H1 (cell line): ENCODE measurements around the gene PEX6. TPM values are rescaled to one million over a fixed set of nuclear protein-coding genes. Genes with fewer than 3 reads are reported as not detected.

Experiments used
- CTCF ChIA-PET: fragments of 300-600 bp; sonication (Branson Sonifier 250); formaldehyde crosslinking; loops from one replicate; lab custom pipeline; 2021; ENCODE audit not compliant: partially characterized antibody; lab: Charles Lee
- POLR2A ChIA-PET: fragments of 300-600 bp; sonication (Branson Sonifier 250); formaldehyde crosslinking; loops from one replicate; lab custom pipeline; 2021; ENCODE audit warnings: inconsistent platforms; ENCODE audit not compliant: partially characterized antibody; lab: Charles Lee
- DNase-seq, 2 experiments: peaks; one replicate each; pipeline versions ENCODE4 v3.0.0 to v3.0.0-alpha.2; 2010 to 2022; ENCODE audit warnings: low spot score in 2 of 2, low read depth in 1 of 2, mixed read lengths in 1 of 2
- FAIRE-seq: peaks from 2 replicates; lab custom pipeline; 2011; peaks lifted over from hg19 to GRCh38; lab: Jason Lieb, UNC
- H2AFZ ChIP-seq: 2 replicates; pipeline ENCODE4 v1.8.1; 2012; ENCODE audit warnings: low read length, inconsistent platforms
- H2AK5ac ChIP-seq: 2 replicates; pipeline ENCODE4 v1.6.1; 2013; ENCODE audit warnings: low read depth, low read length
- H2BK120ac ChIP-seq: replicated peaks from 2 replicates; pipeline ENCODE3; 2013; ENCODE audit warnings: low read depth, low read length, inconsistent platforms
- H2BK12ac ChIP-seq: 2 replicates; pipeline ENCODE4 v1.6.1; 2013; ENCODE audit warnings: low read depth, low read length
- H2BK15ac ChIP-seq: 2 replicates; pipeline ENCODE4 v1.6.1; 2013; ENCODE audit warnings: low read length
- H2BK20ac ChIP-seq: 2 replicates; pipeline ENCODE4 v1.6.1; 2013; ENCODE audit warnings: low read length
- H2BK5ac ChIP-seq: 2 replicates; pipeline ENCODE4 v1.6.1; 2013; ENCODE audit warnings: low read depth, low read length
- H3K14ac ChIP-seq: 2 replicates; pipeline ENCODE4 v1.6.1; 2013; ENCODE audit warnings: inconsistent platforms; ENCODE audit not compliant: insufficient read length
- H3K18ac ChIP-seq: 2 replicates; pipeline ENCODE4 v1.6.1; 2013; ENCODE audit warnings: low read length; ENCODE audit errors: extremely low read depth
- H3K23ac ChIP-seq: 2 replicates; pipeline ENCODE4 v1.6.1; 2013; ENCODE audit warnings: inconsistent platforms; ENCODE audit not compliant: insufficient read length
- H3K23me2 ChIP-seq: 2 replicates; pipeline ENCODE4 v1.6.1; 2013; ENCODE audit warnings: low read depth, low read length
- H3K27ac ChIP-seq: 2 replicates; pipeline ENCODE4 v1.6.1; 2011; ENCODE audit warnings: low read depth, low read length, inconsistent platforms
- H3K27me3 ChIP-seq, 4 experiments: replicated peaks in 1 of 4; 1 replicate in 1 of 4; 2 replicates in 3 of 4; pipeline versions ENCODE4 v1.6.1 to v1.8.1; 2011 to 2013; ENCODE audit warnings: low read length in 3 of 4, mild to moderate bottlenecking in 3 of 4, inconsistent platforms in 2 of 4, mixed read lengths in 2 of 4, moderate library complexity in 1 of 4; ENCODE audit not compliant: control insufficient read depth in 3 of 4, insufficient read depth in 3 of 4; ENCODE audit errors: extremely low read depth in 1 of 4
- H3K36me3 ChIP-seq, 4 experiments: 2 replicates each; pipeline versions ENCODE4 v1.6.1 to v1.8.1; 2011 to 2013; ENCODE audit warnings: mild to moderate bottlenecking in 4 of 4, low read length in 3 of 4, moderate library complexity in 2 of 4, control low read depth in 1 of 4, inconsistent platforms in 1 of 4; ENCODE audit not compliant: insufficient read depth in 4 of 4, control insufficient read depth in 2 of 4
- H3K4ac ChIP-seq: replicated peaks from 2 replicates; pipeline ENCODE3; 2013; ENCODE audit warnings: low read length, low read depth, mixed read lengths, inconsistent platforms; ENCODE audit not compliant: insufficient read length
- H3K4me1 ChIP-seq, 4 experiments: replicated peaks in 1 of 4; 1 replicate in 1 of 4; 2 replicates in 3 of 4; pipeline versions ENCODE4 v1.6.1 to v1.8.1; 2011 to 2013; ENCODE audit warnings: low read length in 3 of 4, inconsistent platforms in 2 of 4, mixed read lengths in 1 of 4; ENCODE audit not compliant: insufficient read depth in 4 of 4, control insufficient read depth in 3 of 4
- H3K4me2 ChIP-seq, 2 experiments: 2 replicates each; pipeline versions ENCODE4 v1.6.1 to v1.8.1; 2011 to 2013; ENCODE audit warnings: low read depth in 2 of 2, low read length in 2 of 2, control low read depth in 1 of 2, inconsistent platforms in 1 of 2, mild to moderate bottlenecking in 1 of 2; ENCODE audit not compliant: insufficient read depth in 1 of 2
- H3K4me3 ChIP-seq, 4 experiments: fragments of 200-600, 300-600 bp in 1 of 4; sonication (generic), shearing (Covaris generic), sonication (Bioruptor Twin) in 1 of 4; 2 replicates each; pipeline versions ENCODE4 v1.5.1 to v1.8.1; 2011 to 2016; ENCODE audit warnings: low read length in 4 of 4, low read depth in 3 of 4, control low read depth in 2 of 4, inconsistent platforms in 2 of 4, mild to moderate bottlenecking in 2 of 4, mixed read lengths in 1 of 4, moderate library complexity in 1 of 4; ENCODE audit not compliant: insufficient read depth in 2 of 4; ENCODE audit errors: extremely low read depth in 1 of 4
- H3K56ac ChIP-seq: replicated peaks from 2 replicates; pipeline ENCODE3; 2013; ENCODE audit warnings: low read depth, mild to moderate bottlenecking, mixed read lengths, low read length, inconsistent platforms; ENCODE audit not compliant: insufficient read length
- H3K79me1 ChIP-seq: 2 replicates; pipeline ENCODE4 v1.6.1; 2013; ENCODE audit warnings: low read depth, low read length, control low read depth
- H3K79me2 ChIP-seq, 2 experiments: 2 replicates each; pipeline versions ENCODE4 v1.6.1 to v1.8.1; 2012 to 2013; ENCODE audit warnings: low read length in 2 of 2, mild to moderate bottlenecking in 2 of 2, inconsistent platforms in 1 of 2; ENCODE audit not compliant: insufficient read depth in 2 of 2, control insufficient read depth in 1 of 2
- H3K9ac ChIP-seq, 4 experiments: replicated peaks in 1 of 4; 1 replicate in 1 of 4; 2 replicates in 3 of 4; pipeline versions ENCODE4 v1.6.1 to v1.8.1; 2011 to 2013; ENCODE audit warnings: low read depth in 3 of 4, low read length in 3 of 4, control low read depth in 2 of 4, mild to moderate bottlenecking in 2 of 4, moderate library complexity in 2 of 4, inconsistent platforms in 1 of 4; ENCODE audit errors: extremely low read depth in 1 of 4
- H3K9me3 ChIP-seq, 2 experiments: 2 replicates each; pipeline versions ENCODE4 v1.6.1 to v1.8.1; 2012 to 2013; ENCODE audit warnings: mild to moderate bottlenecking in 2 of 2, moderate library complexity in 2 of 2, control low read depth in 1 of 2, inconsistent platforms in 1 of 2, low read depth in 1 of 2, low read length in 1 of 2, mixed read lengths in 1 of 2; ENCODE audit not compliant: insufficient read depth in 2 of 2
- H4K20me1 ChIP-seq, 2 experiments: replicated peaks in 1 of 2; 2 replicates each; pipeline versions ENCODE3 to v1.8.1; 2011 to 2013; ENCODE audit warnings: inconsistent platforms in 2 of 2, low read length in 2 of 2, mild to moderate bottlenecking in 1 of 2; ENCODE audit not compliant: insufficient read depth in 2 of 2, control insufficient read depth in 1 of 2
- H4K5ac ChIP-seq: 2 replicates; pipeline ENCODE4 v1.6.1; 2013; ENCODE audit warnings: low read length, low read depth, mixed read lengths, inconsistent platforms; ENCODE audit not compliant: insufficient read length
- H4K8ac ChIP-seq: 2 replicates; pipeline ENCODE4 v1.8.0; 2013; ENCODE audit warnings: mild to moderate bottlenecking, moderate library complexity, low read length, inconsistent platforms; ENCODE audit not compliant: insufficient read depth; ENCODE audit errors: extremely low read depth
- H4K91ac ChIP-seq: replicated peaks from 2 replicates; pipeline ENCODE3; 2013; ENCODE audit warnings: low read length, mixed read lengths, inconsistent platforms; ENCODE audit not compliant: insufficient read length
- whole genome bisulfite sequencing, 2 experiments: shearing (Covaris generic) in 1 of 2; methylation state at CpG; one replicate each; pipeline versions ENCODE4 v1.1.6 to v1.1.7; 2013 to 2015; ENCODE audit warnings: low lambda C conversion rate in 2 of 2, mixed read lengths in 2 of 2, inconsistent platforms in 1 of 2, low coverage in 1 of 2, missing lambda C conversion rate in 1 of 2; ENCODE audit not compliant: insufficient replicate concordance in 2 of 2, insufficient coverage in 1 of 2, insufficient read length in 1 of 2; ENCODE audit errors: extremely low coverage in 1 of 2, missing lambda C conversion rate in 1 of 2; 5-methylcytosine and 5-hydroxymethylcytosine counted together
- polyA plus RNA-seq, 7 experiments: library from polyadenylated mRNA; depleted of rRNA in 3 of 7; stranded (reverse) in 5 of 7; unstranded in 2 of 7; fragments of >200 nt in 5 of 7; fragments of 200-250 nt in 2 of 7; gene quantifications; 1 replicate in 5 of 7; 2 replicates in 1 of 7; 4 replicates in 1 of 7; pipeline versions ENCODE4 v1.2.1 to v1.2.3, GENCODE V29; 2011 to 2013; ENCODE audit warnings: missing spikeins in 2 of 7, mixed read lengths in 2 of 7
- total RNA-seq: library from RNA; stranded (reverse); fragmentation: NEBNext Ultra II Directional; extraction: Animal tissue kit (Norgen Biotek cat#: 25700); gene quantifications from 2 replicates; pipeline ENCODE4 v1.2.1, GENCODE V29; 2021

The PEX6 gene
- total and polyA plus RNA-seq, 2 of the 8 experiments (the other 6 are each of a cell fraction or from before 2014, with no cell fraction given), result 6.4 to 12.5 TPM

GRCh38 chr6:42969934-42970333, 9.0 kb downstream of the PEX6 start:
- Histone ChIP-seq H3K9ac (no peak overlapping the region), H2AFZ (no peak overlapping the region), H3K36me3 (no peaks in the 10 kb centered on the region; a peak in 1 of 8 replicates), H3K9me3 (no peaks in the 10 kb centered on the region), H2BK12ac (no peak overlapping the region), H3K27me3 (no peaks in the 10 kb centered on the region), H3K18ac (no peak overlapping the region), H3K4me3 (no peak overlapping the region), H3K27ac (no peak overlapping the region), H2BK5ac (no peak overlapping the region), H4K8ac (no peak overlapping the region), H4K5ac (no peak overlapping the region), H2AK5ac (no peak overlapping the region), H2BK120ac (no peak overlapping the region), H3K4me2 (no peak overlapping the region), H3K23me2 (no peaks in the 10 kb centered on the region), H3K79me1 (no peaks in the 10 kb centered on the region; the same call in none of the 2 replicates), H2BK15ac (no peak overlapping the region), H3K56ac (no peak overlapping the region), H3K14ac (no peak overlapping the region), H3K4ac (no peak overlapping the region), H3K23ac (no peak overlapping the region), H4K91ac (no peak overlapping the region), H3K4me1 (peaks cover 0 to 3% (median 0%) of the 10 kb centered on the region in 4 experiments; a peak in 2 of 7 replicates), H4K20me1 (peaks cover 0 to 2% of the 10 kb centered on the region in 2 experiments), H2BK20ac (no peak overlapping the region), H3K79me2 (no peaks in the 10 kb centered on the region)
- no peak for DNase-seq
- no peak for FAIRE-seq
- POLR2A ChIA-PET, result interaction anchor here (1.0 to 5.9 kb wide), 5 partner anchors 8 to 58 kb away, joined by 3 to 29 read pairs (median 3); partner anchors contain the start of genes PEX6 and PPP2R5D
- CTCF ChIA-PET, result interaction anchor here (1.2 to 4.2 kb wide), 4 partner anchors 12 to 44 kb away, joined by 3 to 11 read pairs (median 6); partner anchors contain the start of genes KLHDC3 and MEA1
- WGBS, 2 experiments, result 93% methylated on average over 4 of the region's 4 CpGs; no CpG with 5 or more reads in 1 of the 2 experiments
